ENCODE data around the gene GPR108.

GRCh38 chr19:6708346-6708745 is 29.0 kb downstream of the GPR108 start:
- TF ChIP-seq CTCF (IDR thresholded peaks at IDR 0.05) (no peak), POLR2A (IDR thresholded peaks at IDR 0.05) (no peak)

Data from thyroid gland (tissue), 4 donors.